OCI-LY1 (cell line): ENCODE results near the gene SDK1.

ENCODE experiments used
- H2AFZ ChIP-seq: fragments of 200-600 bp; sonication (generic), shearing (Covaris generic); 2 replicates; pipeline ENCODE4 v1.6.0; 2014; ENCODE audit warnings: antibody characterized with exemption, mild to moderate bottlenecking, low read length
- H3F3A ChIP-seq: fragments of 200-600 bp; sonication (generic), shearing (Covaris generic); 2 replicates; pipeline ENCODE4 v1.6.0; 2014; ENCODE audit warnings: mild to moderate bottlenecking, antibody characterized with exemption, low read length, moderate library complexity; ENCODE audit not compliant: insufficient read depth
- H3K27ac ChIP-seq: fragments of 200-600 bp; sonication (generic); 2 replicates; pipeline ENCODE4 v1.5.1; 2014; ENCODE audit warnings: low read length, mixed run types, mild to moderate bottlenecking, low read depth; ENCODE audit not compliant: poor library complexity, severe bottlenecking
- H3K27me3 ChIP-seq: fragments of 200-600 bp; sonication (generic); 2 replicates; pipeline ENCODE4 v1.6.0; 2014; ENCODE audit warnings: antibody characterized with exemption, mild to moderate bottlenecking, low read length, moderate library complexity; ENCODE audit not compliant: insufficient read depth
- H3K36me3 ChIP-seq: fragments of 200-600 bp; sonication (generic); 2 replicates; pipeline ENCODE4 v1.6.1; 2014; ENCODE audit warnings: mild to moderate bottlenecking, antibody characterized with exemption, low read length, moderate library complexity, mixed read lengths; ENCODE audit not compliant: insufficient read depth
- H3K4me1 ChIP-seq: fragments of 200-600 bp; sonication (generic); 2 replicates; pipeline ENCODE4 v1.5.1; 2014; ENCODE audit warnings: mild to moderate bottlenecking, low read length, moderate library complexity; ENCODE audit not compliant: insufficient read depth, severe bottlenecking
- H3K4me2 ChIP-seq: fragments of 200-600 bp; sonication (generic), shearing (Covaris generic); 2 replicates; pipeline ENCODE4 v1.6.1; 2014; ENCODE audit warnings: low read length
- H3K4me3 ChIP-seq: fragments of 200-600 bp; sonication (generic); 2 replicates; pipeline ENCODE4 v1.5.1; 2014; ENCODE audit warnings: low read length, low read depth, mild to moderate bottlenecking, mixed read lengths; ENCODE audit not compliant: poor library complexity, severe bottlenecking
- H3K79me2 ChIP-seq: fragments of 200-600 bp; shearing (Covaris generic); 2 replicates; pipeline ENCODE4 v1.6.1; 2016; ENCODE audit warnings: mixed run types, low read length, mixed read lengths; ENCODE audit not compliant: insufficient read depth
- H3K9ac ChIP-seq: fragments of 200-600 bp; sonication (generic), shearing (Covaris generic); 2 replicates; pipeline ENCODE4 v1.6.1; 2014; ENCODE audit warnings: mild to moderate bottlenecking, low read length, mixed read lengths
- H3K9me2 ChIP-seq: fragments of 200-600 bp; sonication (generic), shearing (Covaris generic); 2 replicates; pipeline ENCODE4 v1.6.1; 2014; ENCODE audit warnings: low read depth, mild to moderate bottlenecking, low read length, mixed read lengths
- H3K9me3 ChIP-seq: fragments of 200-600 bp; shearing (Covaris generic); 2 replicates; pipeline ENCODE4 v1.6.1; 2014; ENCODE audit warnings: low read length, mixed read lengths
- H4K20me1 ChIP-seq: fragments of 200-600 bp; sonication (generic), shearing (Covaris generic); 2 replicates; pipeline ENCODE4 v1.6.0; 2016; ENCODE audit warnings: mild to moderate bottlenecking, low read length; ENCODE audit not compliant: insufficient read depth
- EZH2 ChIP-seq: fragments of 200-600 bp; sonication (generic), shearing (Covaris generic); IDR thresholded peaks from 2 replicates; pipeline ENCODE4 v1.8.0; 2017; ENCODE audit warnings: borderline replicate concordance, mixed run types, mild to moderate bottlenecking, antibody characterized with exemption, low read length, moderate library complexity, mixed read lengths
- TF ChIP-seq, protein P1 (sequence below): fragments of 200-600 bp; sonication (generic), shearing (Covaris generic); IDR thresholded peaks from 2 replicates; pipeline ENCODE4 v1.5.1; 2017; ENCODE audit warnings: mild to moderate bottlenecking, antibody characterized with exemption, low read length, moderate library complexity, mixed read lengths

SDK1 gene

DNA sequence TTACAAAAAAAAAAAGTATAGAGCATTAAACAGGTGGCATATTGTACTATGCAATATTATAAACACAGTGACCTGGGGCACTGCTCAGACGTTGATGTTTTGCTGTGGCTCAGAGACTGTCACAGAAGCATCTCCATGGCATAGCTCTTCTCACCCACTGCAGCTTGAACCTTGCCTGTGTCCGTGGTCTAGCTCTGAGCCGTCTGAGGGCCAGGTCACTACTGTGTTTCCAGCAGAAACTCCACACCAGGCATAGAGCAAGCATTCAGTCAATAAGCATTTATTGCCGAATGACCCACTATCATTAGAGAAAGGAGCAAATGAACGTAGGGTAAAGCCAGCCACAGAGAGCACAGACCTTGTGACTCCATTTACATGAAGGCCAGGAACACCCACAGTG, 937.8 kb downstream of the SDK1 start:
- Histone ChIP-seq H3K4me2 (no peak overlapping the region), H3K9ac (no peak overlapping the region), H2AFZ (no peak overlapping the region), H3K9me2 (no peaks in the 10 kb centered on the region), H3K4me3 (no peak overlapping the region), H3K9me3 (no peaks in the 10 kb centered on the region), H3K79me2 (no peaks in the 10 kb centered on the region), H3K4me1 (no peaks in the 10 kb centered on the region), H3K36me3 (no peaks in the 10 kb centered on the region), H3F3A (no peaks in the 10 kb centered on the region), H3K27me3 (no peaks in the 10 kb centered on the region), H3K27ac (no peak overlapping the region), H4K20me1 (no peaks in the 10 kb centered on the region)
- TF ChIP-seq, protein P1, sequence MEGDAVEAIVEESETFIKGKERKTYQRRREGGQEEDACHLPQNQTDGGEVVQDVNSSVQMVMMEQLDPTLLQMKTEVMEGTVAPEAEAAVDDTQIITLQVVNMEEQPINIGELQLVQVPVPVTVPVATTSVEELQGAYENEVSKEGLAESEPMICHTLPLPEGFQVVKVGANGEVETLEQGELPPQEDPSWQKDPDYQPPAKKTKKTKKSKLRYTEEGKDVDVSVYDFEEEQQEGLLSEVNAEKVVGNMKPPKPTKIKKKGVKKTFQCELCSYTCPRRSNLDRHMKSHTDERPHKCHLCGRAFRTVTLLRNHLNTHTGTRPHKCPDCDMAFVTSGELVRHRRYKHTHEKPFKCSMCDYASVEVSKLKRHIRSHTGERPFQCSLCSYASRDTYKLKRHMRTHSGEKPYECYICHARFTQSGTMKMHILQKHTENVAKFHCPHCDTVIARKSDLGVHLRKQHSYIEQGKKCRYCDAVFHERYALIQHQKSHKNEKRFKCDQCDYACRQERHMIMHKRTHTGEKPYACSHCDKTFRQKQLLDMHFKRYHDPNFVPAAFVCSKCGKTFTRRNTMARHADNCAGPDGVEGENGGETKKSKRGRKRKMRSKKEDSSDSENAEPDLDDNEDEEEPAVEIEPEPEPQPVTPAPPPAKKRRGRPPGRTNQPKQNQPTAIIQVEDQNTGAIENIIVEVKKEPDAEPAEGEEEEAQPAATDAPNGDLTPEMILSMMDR = no peak
- TF ChIP-seq EZH2 = no peak

DNA sequence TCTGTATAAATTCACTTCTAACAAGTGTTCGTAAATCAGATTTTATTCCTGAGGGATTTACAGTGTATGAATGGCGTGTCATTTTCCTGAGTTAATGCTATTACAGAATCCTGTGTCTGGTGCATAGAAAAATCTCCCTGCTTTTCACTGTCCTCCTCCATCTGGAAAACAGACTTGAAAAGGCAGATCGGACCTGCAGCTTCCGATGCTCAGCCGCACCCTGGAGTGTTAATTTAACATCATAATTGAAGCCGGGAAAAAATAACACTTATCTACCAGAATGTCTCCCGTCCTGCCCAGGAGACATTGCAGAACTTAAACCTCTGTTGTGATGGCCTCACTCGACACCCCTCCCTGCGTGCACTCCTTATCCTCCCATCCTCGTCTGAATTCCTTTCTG, 939.0 kb downstream of the SDK1 start:
- Histone ChIP-seq H3K9me2 (no peaks in the 10 kb centered on the region), H3K9me3 (no peaks in the 10 kb centered on the region), H3K36me3 (no peaks in the 10 kb centered on the region), H3K27me3 (no peaks in the 10 kb centered on the region), H2AFZ (no peak overlapping the region), H3F3A (no peaks in the 10 kb centered on the region), H3K4me1 (no peaks in the 10 kb centered on the region), H3K4me3 (no peak overlapping the region), H3K9ac (no peak overlapping the region), H3K79me2 (no peaks in the 10 kb centered on the region), H3K27ac (no peak overlapping the region), H3K4me2 (no peak overlapping the region), H4K20me1 (no peaks in the 10 kb centered on the region)
- TF ChIP-seq EZH2 = no peak
- TF ChIP-seq, protein P1 = no peak

DNA sequence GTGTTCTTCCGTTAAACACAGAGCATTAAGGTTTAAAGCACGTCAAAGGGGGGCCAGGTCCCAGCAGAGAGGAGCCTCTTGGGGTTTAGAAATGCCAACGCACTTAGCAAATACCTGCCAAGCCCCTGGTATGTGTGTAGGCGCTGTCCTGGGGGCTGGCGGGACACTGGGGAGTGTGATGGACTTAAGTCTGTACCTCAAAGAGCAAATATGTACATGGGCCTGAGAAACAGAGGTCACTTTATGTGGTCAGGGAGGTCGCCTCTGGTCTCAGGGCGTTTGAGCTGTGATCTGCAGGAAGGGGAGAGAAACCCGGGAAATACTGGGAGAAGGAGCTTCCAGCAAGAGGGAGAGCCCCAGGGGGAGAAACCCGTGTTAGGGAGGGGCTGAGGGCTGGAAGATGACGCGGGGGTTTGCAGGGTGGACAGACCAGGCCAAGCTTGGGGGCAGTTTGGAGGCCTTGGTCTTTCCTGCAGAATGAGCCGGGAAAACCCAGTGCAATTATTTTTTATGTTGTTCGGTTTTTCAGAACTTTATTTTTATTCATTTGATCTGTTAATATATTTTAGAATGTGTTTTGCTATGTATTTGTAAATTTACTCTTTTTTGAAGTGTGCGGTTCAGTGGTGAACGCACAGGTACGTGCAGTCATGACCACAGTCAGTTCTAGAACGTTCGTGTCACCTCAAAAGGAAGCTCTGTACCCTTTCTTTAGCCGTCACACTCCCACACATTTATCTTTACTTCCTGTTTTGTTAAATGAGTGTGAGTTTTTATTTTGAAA, 939.7 kb downstream of the SDK1 start:
- Histone ChIP-seq H3K27me3 (no peaks in the 10 kb centered on the region), H3K4me2 (no peak overlapping the region), H4K20me1 (no peaks in the 10 kb centered on the region), H3K9me3 (no peaks in the 10 kb centered on the region), H3K4me3 (no peak overlapping the region), H3K79me2 (no peaks in the 10 kb centered on the region), H3F3A (no peaks in the 10 kb centered on the region), H3K4me1 (no peaks in the 10 kb centered on the region), H3K9ac (no peak overlapping the region), H3K9me2 (no peaks in the 10 kb centered on the region), H3K27ac (no peak overlapping the region), H2AFZ (no peak overlapping the region), H3K36me3 (no peaks in the 10 kb centered on the region)
- TF ChIP-seq, protein P1 = no peak
- TF ChIP-seq EZH2 = no peak
